SK-N-MC (cell line): ENCODE data around the gene TPRG1L.

Experiments used
- DNase-seq: peaks from one replicate; pipeline ENCODE4 v3.0.0-alpha.2; 2011; ENCODE audit warnings: low read depth, low spot score
- H3K27ac ChIP-seq: fragments of 200-600 bp; sonication (generic); 2 replicates; pipeline ENCODE4 v1.5.1; 2016; ENCODE audit warnings: mixed run types
- H3K36me3 ChIP-seq: fragments of 200-600 bp; sonication (generic); 2 replicates; pipeline ENCODE4 v1.6.1; 2017; ENCODE audit warnings: antibody characterized with exemption, low read length, mixed read lengths; ENCODE audit not compliant: insufficient read depth
- H3K4me3 ChIP-seq: fragments of 200-600 bp; sonication (generic); 2 replicates; pipeline ENCODE4 v1.5.1; 2016
- H3K9ac ChIP-seq: fragments of 200-600 bp; sonication (generic); 2 replicates; pipeline ENCODE4 v1.8.0; 2017; ENCODE audit warnings: mixed run types, mixed read lengths; ENCODE audit not compliant: insufficient read length
- H3K9me3 ChIP-seq: fragments of 200-600 bp; sonication (generic); 2 replicates; pipeline ENCODE4 v1.6.1; 2017; ENCODE audit warnings: low read depth, mild to moderate bottlenecking, antibody characterized with exemption, low read length, moderate library complexity, mixed read lengths
- EZH2 ChIP-seq: fragments of 200-600 bp; sonication (generic); IDR thresholded peaks from one replicate; pipeline ENCODE4 v1.6.1; 2017; ENCODE audit warnings: antibody characterized with exemption
- FOXP2 ChIP-seq: optimal IDR thresholded peaks from 2 replicates; pipeline ENCODE3; 2011; ENCODE audit warnings: mild to moderate bottlenecking, moderate library complexity; ENCODE audit not compliant: insufficient read depth; ENCODE audit errors: extremely low read length, control extremely low read depth
- POLR2AphosphoS5 ChIP-seq: IDR thresholded peaks from 2 replicates; pipeline ENCODE4 v1.6.1; 2012; ENCODE audit warnings: mild to moderate bottlenecking, low read depth, low read length, borderline replicate concordance

Gene TPRG1L

GRCh38 chr1:3603571-3604467 is 21.0 kb upstream of the TPRG1L start:
- H3K27ac ChIP-seq = no peak overlapping the region
- no peak overlapping the region for H3K9ac ChIP-seq
- TF ChIP-seq EZH2 (no peak), POLR2AphosphoS5 (no peak), FOXP2 (no peak)

GRCh38 chr1:3604468-3604974 is 20.3 kb upstream of the TPRG1L start:
- Histone ChIP-seq H3K4me3 (no peak overlapping the region), H3K9me3 (no peaks in the 10 kb centered on the region), H3K36me3 (no peaks in the 10 kb centered on the region), H3K27ac (no peak overlapping the region), H3K9ac (no peak overlapping the region)
- DNase-seq = no peak
- TF ChIP-seq FOXP2 (no peak), POLR2AphosphoS5 (no peak), EZH2 (no peak)

More at GRCh38 chr1:3603571-3604467, 21.0 kb upstream of the TPRG1L start:
- Histone ChIP-seq H3K36me3 (no peaks in the 10 kb centered on the region), H3K4me3 (no peak overlapping the region), H3K9me3 (no peaks in the 10 kb centered on the region)
- no peak for DNase-seq

GRCh38 chr1:3604997-3605823 is 19.6 kb upstream of the TPRG1L start:
- no peaks in the 10 kb centered on the region for H3K36me3 ChIP-seq
- H3K27ac ChIP-seq = no peak overlapping the region
- DNase-seq = no peak
- H3K9ac ChIP-seq = no peak overlapping the region
- TF ChIP-seq FOXP2 = no peak
- TF ChIP-seq EZH2 = no peak
- TF ChIP-seq POLR2AphosphoS5 = no peak
- no peaks in the 10 kb centered on the region for H3K9me3 ChIP-seq
- no peak overlapping the region for H3K4me3 ChIP-seq

GRCh38 chr1:3606779-3607702 is 17.8 kb upstream of the TPRG1L start:
- Histone ChIP-seq H3K36me3 (no peaks in the 10 kb centered on the region), H3K9ac (no peak overlapping the region), H3K27ac (no peak overlapping the region), H3K9me3 (no peaks in the 10 kb centered on the region), H3K4me3 (no peak overlapping the region)
- no peak for TF ChIP-seq EZH2
- TF ChIP-seq FOXP2 = no peak
- no peak for TF ChIP-seq POLR2AphosphoS5
- no peak for DNase-seq

GRCh38 chr1:3607703-3608065 is 17.1 kb upstream of the TPRG1L start:
- TF ChIP-seq POLR2AphosphoS5 (no peak), FOXP2 (no peak), EZH2 (no peak)
- no peak overlapping the region for H3K4me3 ChIP-seq
- H3K9me3 ChIP-seq = no peaks in the 10 kb centered on the region
- no peak overlapping the region for H3K27ac ChIP-seq
- H3K36me3 ChIP-seq = no peaks in the 10 kb centered on the region
- no peak for DNase-seq
- no peak overlapping the region for H3K9ac ChIP-seq

- Histone ChIP-seq H3K27ac (no peak overlapping the region), H3K9ac (no peak overlapping the region), H3K4me3 (no peak overlapping the region), H3K36me3 (no peaks in the 10 kb centered on the region), H3K9me3 (no peaks in the 10 kb centered on the region)
- no peak for DNase-seq
- TF ChIP-seq EZH2 (no peak), POLR2AphosphoS5 (no peak), FOXP2 (no peak)
Observed at GRCh38 chr1:3608154-3608553, 16.7 kb upstream of the TPRG1L start.

- H3K9me3 ChIP-seq = no peaks in the 10 kb centered on the region
- H3K27ac ChIP-seq = no peak overlapping the region
- H3K36me3 ChIP-seq = no peaks in the 10 kb centered on the region
- no peak overlapping the region for H3K9ac ChIP-seq
- no peak for DNase-seq
- TF ChIP-seq EZH2 (no peak), FOXP2 (no peak), POLR2AphosphoS5 (no peak)
- no peak overlapping the region for H3K4me3 ChIP-seq
Observed at GRCh38 chr1:3609016-3609768, 15.6 kb upstream of the TPRG1L start.
